DMS114 treated with DMSO at 0.1 percent for 48 hours (cell line): ENCODE data around the gene MATN1.

Experiments used
- DNase-seq: peaks from one replicate; lab custom pipeline; 2025; ENCODE audit not compliant: unreplicated experiment; lab: John Stamatoyannopoulos, UW

Gene MATN1

DNA sequence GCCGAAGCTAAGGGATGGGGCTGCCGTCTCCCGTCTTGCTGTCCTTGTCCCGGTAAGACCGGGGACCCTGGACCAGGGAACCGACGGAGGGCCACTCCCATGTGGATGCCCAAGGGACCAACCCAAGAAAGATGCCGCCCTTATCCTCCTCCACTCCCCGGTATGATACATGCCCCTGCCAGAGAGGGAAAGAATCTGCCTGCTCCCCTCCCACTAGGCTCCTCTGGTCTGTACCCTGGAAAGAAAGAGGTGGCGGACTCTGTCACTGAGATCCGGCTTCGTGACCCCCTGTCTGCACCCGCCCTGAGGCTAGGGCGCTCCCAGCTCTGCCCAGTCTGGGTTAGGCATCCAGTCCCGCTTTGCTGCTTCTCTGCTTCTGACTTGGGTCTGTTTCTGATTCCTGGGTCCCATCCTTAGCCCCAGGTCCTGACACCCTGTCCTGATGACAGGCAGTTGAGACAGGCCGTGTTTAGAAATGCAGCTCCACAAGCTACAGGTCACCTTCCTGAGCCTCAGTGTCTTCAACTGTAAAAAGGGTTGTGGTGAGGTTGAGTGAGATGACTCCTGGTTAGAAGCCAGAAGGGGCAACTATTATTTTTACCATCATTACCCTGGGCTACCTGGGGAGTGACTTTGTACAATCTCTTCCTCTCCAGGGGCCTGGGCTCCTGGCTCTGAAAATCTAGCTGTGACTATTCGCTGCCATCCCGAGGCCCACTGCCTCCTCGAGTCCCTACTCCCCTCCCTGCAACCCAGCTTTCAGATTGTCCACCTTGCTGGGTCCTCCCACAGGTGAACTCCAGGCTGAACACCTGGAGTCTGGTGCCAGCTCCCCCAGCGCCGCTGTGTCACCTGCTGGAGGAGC is 3.7 kb downstream of the MATN1 start:
- peak; percentile 41 for DNase-seq

DNA sequence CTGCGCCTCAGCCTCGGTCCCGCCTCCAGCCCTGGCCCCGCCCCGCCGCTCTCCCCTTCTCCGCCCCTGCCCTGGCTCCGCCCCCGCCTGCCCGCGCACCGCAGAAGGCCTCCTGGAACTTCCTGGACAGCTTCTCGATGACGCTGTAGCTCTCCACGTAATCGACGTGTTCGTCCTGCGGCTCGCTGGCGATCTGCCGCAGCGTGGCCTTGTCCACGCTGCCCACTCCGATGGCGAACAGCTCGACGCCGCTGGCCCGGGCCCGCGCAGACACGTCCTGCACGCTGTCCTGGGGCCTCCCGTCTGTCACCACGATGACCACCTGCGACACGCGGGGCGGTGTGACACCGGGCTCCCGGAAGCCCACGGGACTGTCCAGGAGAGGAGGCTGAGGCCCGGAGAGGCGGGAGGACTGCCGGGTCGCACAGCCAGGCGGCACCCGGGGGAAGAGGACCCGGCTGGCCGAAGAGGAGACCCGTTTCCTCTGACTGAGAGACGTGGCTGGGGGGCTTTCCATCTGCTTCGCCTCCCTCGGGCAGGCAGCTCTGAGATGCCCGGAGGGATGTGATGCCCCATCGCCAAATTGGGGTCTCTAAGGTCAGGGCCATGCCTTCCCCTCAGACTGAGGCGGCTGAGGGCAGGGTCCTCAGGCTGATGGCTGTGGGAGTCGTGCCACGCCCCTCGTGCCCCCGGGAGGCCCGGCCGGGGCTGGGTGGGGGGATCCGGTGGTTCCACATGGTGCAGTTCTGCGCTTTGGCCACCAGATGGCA is 4.6 kb downstream of the MATN1 start:
- no peak for DNase-seq

DNA sequence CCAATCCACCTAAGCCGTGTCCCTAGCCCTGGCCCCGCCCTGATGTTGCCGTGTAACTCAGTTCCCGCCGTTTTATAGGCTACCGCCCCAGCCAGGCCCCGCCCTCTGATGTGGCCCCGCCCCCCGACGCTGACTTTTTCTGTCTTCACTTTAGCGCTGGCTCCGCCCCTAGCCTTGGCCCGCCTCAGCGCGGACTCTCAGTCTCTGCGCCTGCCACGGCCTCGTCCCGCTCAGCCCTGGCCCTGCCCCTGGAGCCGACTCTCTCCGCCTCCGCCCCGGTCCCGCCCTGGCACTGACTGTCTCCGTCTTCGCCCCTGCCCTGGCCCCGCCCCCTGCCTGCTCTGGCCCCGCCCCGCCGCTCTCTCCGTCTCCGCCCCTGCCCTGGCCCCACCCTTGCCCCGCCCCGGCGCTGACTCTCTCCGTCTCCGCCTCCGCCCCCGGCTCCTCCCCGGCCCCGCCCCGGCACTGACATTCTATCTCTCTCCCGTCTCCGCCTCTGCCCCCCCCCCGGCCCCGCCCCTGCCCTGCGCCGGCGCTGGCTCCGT is 5.2 kb downstream of the MATN1 start:
- peak; percentile 98 for DNase-seq

DNA sequence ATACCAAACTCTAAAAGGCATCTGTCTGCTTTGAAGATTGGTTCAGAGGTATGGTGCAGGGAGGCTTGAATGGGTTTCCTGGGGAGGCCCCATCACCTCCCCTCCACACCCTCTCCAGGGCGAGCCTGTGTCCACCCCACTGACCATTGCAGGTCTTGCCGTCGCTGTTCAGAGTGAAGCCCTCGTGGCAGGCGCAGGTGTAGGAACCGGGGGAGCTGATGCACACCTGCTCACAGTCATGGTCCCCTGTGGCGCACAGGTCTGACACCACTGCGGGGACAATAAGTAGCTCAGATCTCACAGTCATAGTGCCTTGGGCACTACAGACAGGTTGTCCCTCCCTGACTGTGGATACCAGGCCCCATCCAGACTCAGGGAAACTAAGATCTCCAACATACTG is 6.7 kb downstream of the MATN1 start:
- DNase-seq: no peak

DNA sequence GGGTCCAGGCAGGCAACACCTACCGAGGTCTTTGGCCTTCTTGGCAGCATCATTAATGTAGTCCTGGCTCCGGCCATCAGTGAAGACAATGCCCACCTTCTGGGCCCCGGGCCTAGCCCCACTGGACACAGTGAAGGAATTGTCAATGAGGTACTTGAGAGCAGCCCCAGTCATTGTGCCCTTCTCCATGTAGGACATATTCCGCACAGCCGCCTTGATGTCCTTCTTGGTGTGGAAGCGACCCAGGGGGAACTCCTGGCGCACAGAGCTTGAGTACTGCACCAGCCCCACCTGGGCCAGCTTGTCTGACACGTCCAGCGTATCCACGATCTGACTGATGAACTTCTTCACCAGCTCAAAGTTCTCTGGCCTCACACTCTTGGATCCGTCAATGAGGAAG is 7.5 kb downstream of the MATN1 start:
- DNase-seq: no peak

DNA sequence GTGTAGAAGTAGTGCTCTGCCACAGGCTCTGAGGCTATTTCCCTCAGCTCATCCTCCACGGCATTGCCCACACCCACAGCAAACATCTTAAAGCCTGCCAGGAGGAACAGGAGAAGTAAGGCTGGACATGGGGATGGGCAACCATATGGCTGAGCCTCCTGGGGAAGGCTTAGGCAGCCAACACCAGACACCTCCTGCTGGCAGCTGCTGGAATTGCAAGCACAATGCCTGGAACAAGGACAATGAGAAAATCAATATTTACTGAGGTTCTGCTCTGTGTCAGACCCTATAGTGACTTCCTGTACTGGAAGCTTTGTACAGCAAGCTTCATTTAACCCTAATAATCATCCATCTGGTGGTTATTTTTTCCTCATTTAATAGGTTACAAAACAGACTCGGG is 8.2 kb downstream of the MATN1 start:
- DNase-seq: no peak

DNA sequence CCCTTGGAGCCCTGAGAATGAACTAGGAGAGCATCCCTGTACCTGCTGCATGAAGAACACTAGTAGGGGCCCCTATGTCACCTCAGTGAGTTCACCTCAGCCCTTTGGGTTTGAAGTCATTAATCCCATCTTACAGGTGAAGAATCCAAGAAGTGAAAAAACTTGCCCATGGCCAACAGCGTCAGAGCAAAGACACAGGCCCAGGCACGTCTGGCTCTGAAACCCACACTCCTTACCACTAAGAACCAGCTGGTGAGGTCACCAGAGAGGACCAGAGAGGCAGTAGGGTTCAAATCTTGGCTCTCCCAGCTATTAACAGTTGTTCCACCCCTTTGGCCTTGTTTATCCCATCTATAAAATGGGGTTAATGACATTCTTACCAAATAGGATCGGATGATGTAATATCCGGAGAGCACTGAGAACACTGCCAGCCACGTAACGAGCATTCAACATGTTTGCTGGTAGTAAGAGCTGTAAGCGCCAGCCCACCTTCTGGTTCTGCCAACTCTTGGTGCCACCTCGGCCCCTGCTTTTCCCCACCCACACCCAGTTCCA is 8.8 kb downstream of the MATN1 start:
- DNase-seq: no peak

DNA sequence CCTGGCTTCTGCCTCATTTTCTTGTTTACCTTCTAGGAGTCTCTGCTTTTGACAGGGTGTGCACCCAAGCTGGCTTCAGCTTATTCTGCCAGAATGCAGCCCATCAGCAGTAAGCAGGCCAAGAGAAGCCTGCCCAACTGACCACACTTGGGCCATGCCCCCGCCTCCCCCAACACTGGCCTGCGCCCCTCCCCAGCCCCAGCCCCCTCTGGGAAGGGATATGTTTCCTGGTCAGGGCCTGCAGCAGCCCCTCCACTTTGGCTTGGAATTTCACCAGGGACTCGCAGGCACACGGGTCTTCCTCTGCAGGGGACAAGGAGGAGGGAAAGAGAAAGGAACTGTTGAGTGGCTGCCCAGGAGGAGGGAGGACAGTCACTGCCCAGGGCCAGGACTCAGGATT is 9.4 kb downstream of the MATN1 start:
- DNase-seq: no peak

DNA sequence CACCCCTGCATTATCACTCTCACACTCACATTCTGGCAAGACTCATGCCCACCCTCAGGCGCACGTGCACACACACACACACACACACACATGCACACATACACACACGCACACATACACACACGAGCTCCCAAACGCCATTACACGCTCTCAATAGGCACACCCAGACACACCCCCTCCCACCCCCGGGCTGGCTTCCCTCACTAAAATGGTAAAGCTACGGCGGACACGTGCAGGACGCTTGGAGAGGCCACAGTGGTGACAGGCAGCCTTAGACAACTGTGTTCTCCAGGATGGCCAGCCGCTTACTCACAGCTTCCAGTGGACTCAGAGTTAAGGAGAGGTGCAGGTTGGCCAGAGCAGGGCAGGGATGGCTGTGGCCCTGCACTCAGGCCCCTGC is 10.1 kb downstream of the MATN1 start:
- no peak for DNase-seq

DNA sequence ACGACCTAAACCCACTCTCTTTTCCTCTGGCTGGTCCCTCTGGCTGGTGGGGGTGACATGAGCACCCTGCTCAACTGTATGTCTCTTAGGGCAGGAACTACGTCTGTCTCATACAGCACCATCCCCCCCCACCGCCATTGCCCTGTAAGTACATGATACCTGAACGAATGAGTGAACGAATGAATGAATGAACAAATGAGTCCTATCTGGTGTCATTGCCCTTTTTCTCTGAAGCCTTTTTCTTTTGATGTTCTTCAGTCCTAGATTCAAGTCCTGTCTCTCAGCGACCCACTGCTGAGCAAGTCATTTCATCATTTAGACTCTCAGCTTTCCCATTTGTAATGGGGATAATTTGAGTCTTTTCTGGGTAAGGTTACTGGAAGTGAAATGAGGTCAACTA is 10.8 kb downstream of the MATN1 start:
- no peak for DNase-seq

DNA sequence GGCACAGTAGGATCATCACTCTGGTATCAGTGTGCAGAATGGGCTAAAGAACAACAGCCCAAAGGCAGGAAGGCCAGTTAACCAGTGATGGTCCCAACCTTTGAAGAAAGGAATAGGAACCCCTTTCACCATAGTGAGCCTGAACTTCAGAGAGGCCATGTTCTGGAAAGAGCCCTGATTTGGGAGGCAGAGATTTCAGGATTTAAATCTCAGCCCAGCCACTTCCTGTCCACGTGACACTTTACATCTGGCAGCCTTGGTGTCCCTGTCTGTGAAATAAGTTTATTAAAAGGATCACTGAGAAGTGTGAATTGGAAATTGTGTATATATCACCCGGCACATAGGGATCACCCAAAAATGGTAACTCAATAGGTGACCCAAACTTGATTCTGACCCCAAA is 13.0 kb downstream of the MATN1 start:
- no peak for DNase-seq

DNA sequence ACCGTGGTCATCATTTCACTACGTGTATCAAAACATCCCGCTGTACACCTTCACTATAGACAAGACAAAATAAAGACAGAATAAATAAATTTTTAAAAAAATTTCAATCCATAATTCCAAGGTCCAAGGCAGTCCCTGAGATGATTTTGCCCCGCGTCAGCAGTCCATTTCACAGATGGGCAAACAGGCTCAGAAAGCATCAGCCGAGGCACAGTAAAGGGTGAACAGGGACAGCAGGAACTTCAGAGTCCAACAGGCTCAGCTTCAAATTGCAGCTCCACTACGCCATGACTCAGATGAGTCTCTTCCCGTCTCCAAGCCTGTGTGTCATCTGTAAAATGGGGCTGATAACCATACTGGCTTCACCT is 15.0 kb downstream of the MATN1 start:
- no peak for DNase-seq

DNA sequence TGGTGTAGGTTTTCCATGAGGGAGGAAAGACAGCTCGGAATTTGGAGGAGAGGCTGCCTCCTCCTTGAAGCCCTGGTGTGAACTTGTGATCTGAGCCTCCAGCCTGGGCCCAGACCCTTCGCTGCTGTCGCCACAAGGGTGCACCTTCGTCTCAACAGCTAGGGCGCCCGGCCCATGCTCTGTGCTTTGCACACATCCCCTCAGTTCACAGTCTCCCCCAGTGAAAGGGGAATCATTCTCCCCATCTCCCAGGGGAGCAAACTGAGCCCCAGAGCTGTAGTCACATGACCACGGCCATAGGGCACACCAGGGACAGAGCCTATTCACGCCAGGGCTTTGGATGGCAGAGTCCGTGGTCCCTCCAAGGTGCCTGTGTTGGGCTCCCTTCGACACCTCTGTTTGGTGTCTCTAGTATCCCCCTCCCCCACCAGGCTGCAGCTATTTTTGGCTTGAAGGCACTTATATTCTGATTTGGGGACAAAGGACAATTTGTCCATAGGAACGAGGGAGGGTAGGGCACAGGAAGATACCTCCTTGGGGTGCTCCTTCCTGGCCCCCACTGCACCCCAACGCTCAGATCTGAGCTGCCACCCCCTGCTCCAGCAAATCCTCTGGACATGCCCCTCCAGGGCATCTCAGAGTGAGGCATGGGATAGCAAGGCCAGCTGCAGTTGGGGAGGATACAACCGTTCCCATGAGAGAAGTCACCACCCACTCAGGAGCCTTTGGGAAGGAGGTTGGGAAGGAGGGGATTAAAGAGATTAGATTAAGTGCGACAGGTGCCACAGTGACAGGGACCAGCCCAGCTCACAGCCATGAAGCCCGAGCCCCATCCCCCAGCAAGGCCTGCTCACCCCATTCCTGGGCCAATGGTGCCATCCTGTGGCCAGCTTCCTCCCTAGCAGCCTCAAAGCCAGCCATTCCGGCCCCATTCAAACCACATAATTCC is 15.7 kb downstream of the MATN1 start:
- peak; percentile 22 for DNase-seq

DNA sequence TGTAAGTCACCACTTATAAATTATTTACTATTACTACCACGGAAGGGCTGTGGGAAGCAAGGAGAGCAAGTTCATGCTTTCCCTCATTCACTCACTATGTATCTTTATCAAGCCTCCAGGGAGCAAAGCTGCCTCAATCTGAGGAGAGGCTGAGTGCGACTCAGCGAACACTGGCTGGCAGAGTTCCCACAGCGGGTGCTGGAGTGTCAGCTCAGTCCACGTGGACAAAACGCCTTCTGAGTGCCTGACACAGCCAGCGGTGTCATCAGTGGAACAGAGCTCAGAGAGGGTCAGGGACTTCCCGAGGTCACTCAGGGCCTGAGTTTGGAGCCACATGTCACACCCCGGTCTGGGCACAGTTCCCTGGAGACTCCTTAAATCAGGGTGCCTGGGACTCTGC is 16.9 kb downstream of the MATN1 start:
- DNase-seq: no peak

DNA sequence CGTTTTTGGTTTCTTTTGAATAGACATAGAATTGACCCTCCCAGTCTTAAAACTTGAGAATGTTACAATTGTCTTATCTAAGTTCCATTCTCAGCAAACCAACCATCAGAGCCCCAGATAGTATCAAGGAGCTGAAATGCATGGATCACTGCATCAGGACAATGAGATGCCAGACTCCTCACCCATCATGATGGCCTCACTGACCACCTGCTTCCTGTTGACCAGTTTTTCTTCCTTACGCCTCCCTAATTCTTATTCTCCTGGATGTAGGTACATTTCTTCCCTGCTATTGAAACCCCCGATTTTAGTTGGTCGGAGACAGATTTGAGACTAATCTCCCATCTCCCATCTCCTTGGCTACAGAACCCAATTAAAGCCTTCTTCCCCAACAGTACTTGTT is 17.7 kb downstream of the MATN1 start:
- no peak for DNase-seq

DNA sequence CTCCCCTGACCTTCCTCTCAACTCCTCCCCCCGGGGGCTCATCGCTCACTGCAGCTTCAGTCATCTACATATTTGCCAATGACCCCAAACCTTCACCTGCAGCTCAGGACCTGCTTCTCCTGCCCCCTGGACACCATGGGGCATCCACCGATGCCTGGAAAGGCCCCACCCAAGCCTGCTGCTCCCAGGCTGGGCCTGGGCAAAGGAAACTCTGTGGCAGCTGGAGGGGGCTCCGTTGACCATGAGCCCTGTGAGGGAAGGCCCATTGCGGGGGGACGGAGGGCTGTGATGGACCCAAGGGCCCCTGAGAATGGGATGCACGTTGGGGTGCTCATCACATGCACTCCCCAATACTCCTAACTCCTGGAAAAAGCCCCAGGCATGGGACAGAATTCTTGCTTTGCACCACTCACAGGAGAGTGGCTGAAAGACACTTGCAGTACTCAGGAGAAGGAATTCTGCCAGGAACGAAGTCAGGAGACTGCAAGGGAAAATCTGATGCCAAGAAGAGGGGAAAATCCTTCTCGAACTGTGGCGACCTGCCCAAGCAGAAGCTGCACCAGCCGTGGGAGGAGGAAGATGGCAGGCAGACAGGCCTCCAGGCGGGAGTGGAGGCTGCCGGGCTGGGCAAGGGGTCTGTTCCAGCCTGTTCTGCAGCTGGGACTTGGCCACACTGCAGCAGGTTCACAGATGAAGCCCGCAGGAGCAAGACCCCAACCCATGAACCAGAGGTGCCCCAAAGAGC is 18.4 kb downstream of the MATN1 start:
- no peak for DNase-seq

DNA sequence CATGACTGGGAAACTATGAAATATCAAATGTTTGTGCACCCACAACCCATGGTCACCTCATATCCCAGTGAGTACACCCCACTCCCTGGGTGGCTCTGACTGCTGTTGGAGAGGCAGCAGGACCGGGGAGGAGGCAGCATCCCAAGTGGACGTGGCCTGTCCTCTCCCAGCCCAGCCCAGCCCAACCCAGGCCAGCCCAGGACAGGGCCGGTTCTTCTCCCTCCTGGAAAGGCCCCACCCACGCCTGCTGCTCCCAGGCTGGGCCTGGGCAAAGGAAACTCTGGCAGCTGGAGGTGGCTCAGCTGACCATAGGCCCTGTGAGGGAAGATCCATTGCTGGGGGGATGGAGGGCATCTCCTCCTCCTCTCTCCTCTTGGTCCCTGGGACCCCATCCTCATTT is 19.1 kb downstream of the MATN1 start:
- DNase-seq: no peak

DNA sequence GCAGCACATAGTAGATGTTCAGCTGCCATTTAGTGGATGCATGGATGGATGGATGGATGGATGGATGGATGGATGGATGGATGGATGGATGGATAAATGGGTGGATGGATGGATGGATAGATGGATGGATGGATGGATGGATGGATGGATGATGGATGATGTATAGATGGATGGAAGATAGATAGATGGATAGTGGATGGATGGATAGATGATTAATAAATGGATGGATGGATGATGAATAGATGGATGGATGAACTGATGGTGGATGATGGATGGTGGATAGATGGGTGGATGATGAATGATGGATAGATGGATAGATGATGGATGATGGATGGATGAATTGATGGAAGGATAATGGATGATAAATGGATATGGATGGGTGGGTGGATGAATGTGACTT is 20.6 kb downstream of the MATN1 start:
- DNase-seq: no peak

DNA sequence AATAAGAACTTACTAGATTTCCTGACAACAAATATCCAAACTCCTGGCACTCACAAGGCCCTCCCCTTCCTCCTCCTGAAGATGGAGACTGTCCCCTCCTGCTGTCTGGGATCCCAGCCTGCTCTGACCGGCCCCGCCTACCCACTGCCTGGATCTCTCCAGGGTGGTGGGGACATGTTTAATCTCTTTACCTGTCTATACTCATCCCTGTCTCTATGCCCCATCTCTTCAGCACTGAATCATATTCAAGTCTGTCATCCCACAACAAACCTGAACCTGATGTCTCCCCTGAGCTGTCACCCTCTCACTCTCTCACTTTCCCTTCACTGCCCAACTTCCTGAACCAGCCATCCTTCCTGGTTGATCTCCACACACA is 22.1 kb downstream of the MATN1 start:
- no peak for DNase-seq
